ENCODE measurements around the gene MEFV. TPM values are rescaled to one million over a fixed set of nuclear protein-coding genes. Genes with fewer than 3 reads are reported as not detected.
"Not testable (repeated sequence)": the region's sequence is repeated elsewhere in the genome, so short reads cannot be mapped to it uniquely, and the experiment has no call there.

The MEFV gene
- total RNA-seq, 2 donors from 2014 or later = 0.82 to 2.2 TPM

DNA sequence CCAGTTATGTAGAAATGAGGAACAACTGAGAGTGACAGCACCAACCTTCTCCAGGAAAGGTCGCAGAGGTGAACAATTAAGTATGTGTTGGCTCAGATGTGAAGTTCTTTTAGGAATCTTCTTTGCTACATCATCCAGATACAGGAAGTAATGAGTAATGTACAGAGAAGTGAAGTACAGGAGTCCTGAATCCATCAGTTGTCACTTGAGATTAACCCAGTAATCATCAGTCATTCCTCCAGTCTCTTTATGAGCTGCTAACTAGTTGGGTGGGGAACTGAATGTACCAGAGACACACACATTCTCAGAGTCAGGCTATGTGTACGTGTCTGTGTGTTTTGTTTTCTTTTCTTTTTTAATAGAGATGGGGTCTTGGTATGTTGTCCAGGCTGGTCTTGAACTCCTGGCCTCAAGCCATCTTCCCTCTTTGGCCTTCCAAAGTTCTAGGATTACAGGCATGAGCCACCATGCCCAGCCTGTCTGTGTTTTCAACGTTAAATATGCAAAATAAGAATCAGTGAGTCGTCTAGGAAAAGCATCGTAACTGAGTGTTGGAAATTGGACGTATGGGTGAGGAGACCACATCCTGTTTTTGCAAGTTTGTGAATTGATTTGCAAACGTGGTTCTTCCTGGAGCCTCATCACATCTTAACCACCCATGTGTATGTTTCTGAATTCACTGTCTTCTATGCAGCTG is 41.4 kb downstream of the MEFV start:
- Histone ChIP-seq H3K27ac (no peak overlapping the region), H3K36me3 (no peaks in the 10 kb centered on the region)

DNA sequence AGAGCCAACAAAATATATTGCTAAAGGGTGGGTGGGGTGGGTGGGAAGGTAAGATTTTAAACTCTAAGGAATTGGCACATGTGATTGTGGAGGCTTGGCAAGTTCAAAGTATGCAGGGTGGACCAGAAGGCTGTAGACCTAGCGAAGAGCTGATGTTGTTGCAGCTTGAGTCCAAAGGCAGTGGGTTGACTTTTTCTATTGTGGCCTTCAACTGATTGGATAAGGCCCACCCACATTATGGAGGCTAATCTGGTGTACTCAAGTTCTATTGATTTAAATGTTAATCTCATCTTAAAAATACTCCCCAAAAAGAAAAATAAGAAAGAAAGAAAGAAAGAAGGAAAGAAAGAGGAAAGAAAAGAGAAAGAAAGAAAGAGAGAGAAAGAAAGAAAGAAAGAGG is 43.9 kb downstream of the MEFV start:
- DNase-seq (ENCODE audit: low spot score) = no peak
- Histone ChIP-seq H3K4me1 (no peaks in the 10 kb centered on the region), H3K4me3 (no peak overlapping the region), H3K9me3 (peaks cover 0 to 8% of the 10 kb centered on the region in 2 donors), H3K36me3 (no peaks in the 10 kb centered on the region), H3K27ac (no peak overlapping the region), H3K27me3 (no peaks in the 10 kb centered on the region)
- no peak for TF ChIP-seq CTCF (IDR thresholded peaks at IDR 0.05)

More for the DNA sequence above, 41.4 kb downstream of the MEFV start:
- no peak for DNase-seq (ENCODE audit: low spot score)
- Histone ChIP-seq H3K4me3 (no peak overlapping the region), H3K4me1 (no peaks in the 10 kb centered on the region), H3K27me3 (no peaks in the 10 kb centered on the region), H3K9me3 (peaks cover 0 to 26% of the 10 kb centered on the region in 2 donors)
- no peak for TF ChIP-seq CTCF (IDR thresholded peaks at IDR 0.05)

DNA sequence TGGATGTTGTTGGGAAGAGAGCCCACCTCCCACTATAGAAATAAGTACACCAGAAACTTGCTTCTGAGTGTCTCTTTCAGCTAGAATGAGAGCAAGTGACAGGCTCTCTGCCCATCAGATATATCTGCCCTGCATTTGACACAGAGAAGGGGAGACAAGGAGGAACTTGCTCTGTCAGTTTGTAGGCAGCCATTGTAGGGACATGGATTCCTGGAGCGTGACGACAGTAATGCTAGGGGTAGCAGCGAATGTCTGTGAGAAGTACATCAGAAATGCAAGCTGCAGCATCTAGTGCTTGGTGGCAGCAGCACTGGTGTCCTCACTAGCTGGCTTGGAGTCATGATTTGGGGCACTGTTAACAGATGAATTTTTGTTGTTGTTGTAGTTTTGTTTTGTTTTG is 44.4 kb downstream of the MEFV start:
- H3K4me3 ChIP-seq = no peak overlapping the region
- no peaks in the 10 kb centered on the region for H3K4me1 ChIP-seq
- DNase-seq (ENCODE audit: low spot score) = no peak
- no peaks in the 10 kb centered on the region for H3K36me3 ChIP-seq
- H3K9me3 ChIP-seq = peaks cover 0 to 4% of the 10 kb centered on the region in 2 donors
- H3K27me3 ChIP-seq = no peaks in the 10 kb centered on the region
- no peak for TF ChIP-seq CTCF (IDR thresholded peaks at IDR 0.05)
- H3K27ac ChIP-seq = no peak overlapping the region

- DNase-seq (ENCODE audit: low spot score) = no peak
These were observed 49.1 kb downstream of the MEFV start for GRCh38 chr16:3207086-3207953.

DNA sequence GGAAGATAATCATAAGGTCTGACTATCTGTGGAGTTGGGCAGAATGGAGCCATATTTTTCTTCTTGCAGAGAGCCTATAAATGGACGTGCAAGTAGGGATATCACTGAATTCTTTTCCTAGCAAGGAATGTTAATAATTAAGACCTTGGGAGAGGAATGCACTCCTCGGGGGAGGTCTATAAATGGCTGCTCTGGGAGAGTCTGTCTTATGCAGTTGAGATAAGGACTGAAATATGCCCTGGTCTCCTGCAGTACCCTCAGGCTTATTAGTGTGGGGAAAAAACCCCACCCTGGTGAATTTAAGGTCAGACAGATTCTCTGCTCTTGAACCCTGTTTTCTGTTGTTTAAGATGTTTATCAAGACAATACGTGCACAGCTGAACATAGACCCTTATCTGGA is 50.5 kb downstream of the MEFV start:
- peaks cover 0 to 20% of the 10 kb centered on the region in 2 donors for H3K9me3 ChIP-seq
- not testable (repeated sequence) for DNase-seq (ENCODE audit: low spot score); H3K36me3 ChIP-seq; H3K27ac ChIP-seq; H3K4me3 ChIP-seq; H3K4me1 ChIP-seq; H3K27me3 ChIP-seq

More at GRCh38 chr16:3207086-3207953, 49.1 kb downstream of the MEFV start:
- no peak overlapping the region for H3K4me3 ChIP-seq
- H3K27ac ChIP-seq = no peak overlapping the region
- H3K4me1 ChIP-seq = no peaks in the 10 kb centered on the region
- no peaks in the 10 kb centered on the region for H3K36me3 ChIP-seq
- TF ChIP-seq CTCF (IDR thresholded peaks at IDR 0.05) = no peak
- peaks cover 0 to 20% of the 10 kb centered on the region in 2 donors for H3K9me3 ChIP-seq
- H3K27me3 ChIP-seq = no peaks in the 10 kb centered on the region

GRCh38 chr16:3202903-3203539 is 53.4 kb downstream of the MEFV start:
- no peaks in the 10 kb centered on the region for H3K4me1 ChIP-seq
- no peak for TF ChIP-seq CTCF (IDR thresholded peaks at IDR 0.05)
- no peaks in the 10 kb centered on the region for H3K27me3 ChIP-seq
- no peaks in the 10 kb centered on the region for H3K36me3 ChIP-seq
- no peak overlapping the region for H3K4me3 ChIP-seq
- peaks cover 0 to 20% of the 10 kb centered on the region in 2 donors for H3K9me3 ChIP-seq
- H3K27ac ChIP-seq = no peak overlapping the region
- no peak for DNase-seq (ENCODE audit: low spot score)
